ENCODE results near the gene ATRN.
"Not testable (repeated sequence)": the region's sequence is repeated elsewhere in the genome, so short reads cannot be mapped to it uniquely, and the experiment has no call there.

The ATRN gene

GRCh38 chr20:3470627-3471396, at the start of gene ATRN:
ATRN (plus strand) TSS chr20:3471018; CDS start chr20:3471108, 90 bp downstream.
- H3K4me3 ChIP-seq (replicated peaks in 1 of 2; ENCODE audit: low read depth in 2 of 2, low read length in 2 of 2): peak within 1 kb of the TSS; percentile 84 to 86
- no peak for TF ChIP-seq CTCF (IDR thresholded peaks at IDR 0.05; ENCODE audit: low read depth, low read length)
- DNase-seq (ENCODE audit: low read depth in 2 of 2): peak; percentile 89 to 95

GRCh38 chr20:3421985-3422384, 48.8 kb upstream of the ATRN start:
- no peak for TF ChIP-seq CTCF (IDR thresholded peaks at IDR 0.05; ENCODE audit: low read depth, low read length)
- H3K4me3 ChIP-seq (replicated peaks in 1 of 2; ENCODE audit: low read depth in 2 of 2, low read length in 2 of 2): no peak overlapping the region
- DNase-seq (ENCODE audit: low read depth in 2 of 2): no peak

- no peak overlapping the region for H3K4me3 ChIP-seq (replicated peaks in 1 of 2; ENCODE audit: low read depth in 2 of 2, low read length in 2 of 2)
- no peak for DNase-seq (ENCODE audit: low read depth in 2 of 2)
- TF ChIP-seq CTCF (IDR thresholded peaks at IDR 0.05; ENCODE audit: low read depth, low read length): no peak
Measured at GRCh38 chr20:3423126-3423525, 47.7 kb upstream of the ATRN start.

GRCh38 chr20:3426766-3427165, 44.1 kb upstream of the ATRN start:
- not testable (repeated sequence) for H3K4me3 ChIP-seq (replicated peaks in 1 of 2; ENCODE audit: low read depth in 2 of 2, low read length in 2 of 2); DNase-seq (ENCODE audit: low read depth in 2 of 2)

- TF ChIP-seq CTCF (IDR thresholded peaks at IDR 0.05; ENCODE audit: low read depth, low read length): no peak
- no peak for DNase-seq (ENCODE audit: low read depth in 2 of 2)
- H3K4me3 ChIP-seq (replicated peaks in 1 of 2; ENCODE audit: low read depth in 2 of 2, low read length in 2 of 2): no peak overlapping the region
Measured at GRCh38 chr20:3430376-3431069, 40.3 kb upstream of the ATRN start.

GRCh38 chr20:3431109-3431508, 39.7 kb upstream of the ATRN start:
- no peak for TF ChIP-seq CTCF (IDR thresholded peaks at IDR 0.05; ENCODE audit: low read depth, low read length)
- DNase-seq (ENCODE audit: low read depth in 2 of 2): no peak
- H3K4me3 ChIP-seq (replicated peaks in 1 of 2; ENCODE audit: low read depth in 2 of 2, low read length in 2 of 2): no peak overlapping the region

- TF ChIP-seq CTCF (IDR thresholded peaks at IDR 0.05; ENCODE audit: low read depth, low read length): no peak
- H3K4me3 ChIP-seq (replicated peaks in 1 of 2; ENCODE audit: low read depth in 2 of 2, low read length in 2 of 2): no peak overlapping the region
- DNase-seq (ENCODE audit: low read depth in 2 of 2): no peak
Measured at GRCh38 chr20:3432844-3433243, 38.0 kb upstream of the ATRN start.
